Measurements from ENCODE around the gene QPRT. TPM values are rescaled to one million over a fixed set of nuclear protein-coding genes. Genes with fewer than 3 reads are reported as not detected.

The QPRT gene
- polyA plus RNA-seq, 1 of the 3 experiments (the other 2 are of a cell fraction), result 12.5 TPM

DNA sequence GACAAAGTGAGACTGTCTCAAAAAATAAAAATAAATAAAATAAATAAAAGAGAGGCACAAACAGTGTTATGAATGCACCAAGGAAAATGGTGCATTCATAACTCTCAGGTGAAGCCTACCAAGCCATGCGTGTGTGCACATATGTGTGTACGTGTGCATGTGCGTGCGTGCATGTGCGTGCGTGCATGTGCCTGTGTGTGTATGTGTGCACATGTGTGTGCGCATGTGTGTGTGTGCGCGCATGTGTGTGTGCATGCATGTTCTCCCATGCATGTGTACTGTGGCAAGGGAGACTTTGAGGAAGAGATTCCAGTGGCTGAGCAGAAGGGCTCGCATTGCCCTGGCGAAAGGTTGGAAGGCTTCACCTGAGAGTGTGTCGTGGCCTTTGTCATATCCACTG lies 11.2 kb upstream of the QPRT start:
- no peak for DNase-seq

More for the DNA sequence above, 11.2 kb upstream of the QPRT start:
- H3K9ac ChIP-seq, result no peak overlapping the region
- H3K4me3 ChIP-seq (ENCODE audit: low read depth in 2 of 2, low read length in 1 of 2), result no peak overlapping the region
- CTCF ChIA-PET, result no interaction called here
- no peaks in the 10 kb centered on the region for H4K20me1 ChIP-seq (ENCODE audit: insufficient read depth)
- no peak overlapping the region for H2AFZ ChIP-seq (ENCODE audit: low read depth)
- no peaks in the 10 kb centered on the region for H3K9me3 ChIP-seq
- H3K9me2 ChIP-seq, result no peaks in the 10 kb centered on the region
- no peaks in the 10 kb centered on the region for H3K79me2 ChIP-seq (ENCODE audit: insufficient read depth)
- WGBS (ENCODE audit: low lambda C conversion rate), result 89% methylated on average over 12 of the region's 12 CpGs
- POLR2A ChIA-PET, result no interaction called here
- no peaks in the 10 kb centered on the region for H3K36me3 ChIP-seq (replicated peaks in 1 of 2; ENCODE audit: control insufficient read depth in 1 of 2, insufficient read depth in 2 of 2, low read length in 1 of 2)
- H3K27ac ChIP-seq (ENCODE audit: low read depth in 2 of 2, low read length in 1 of 2), result no peak overlapping the region
- H3K4me1 ChIP-seq (ENCODE audit: control insufficient read depth in 1 of 2, insufficient read depth in 2 of 2, low read depth in 1 of 2, low read length in 1 of 2), result peaks cover 0 to 2% of the 10 kb centered on the region in 2 experiments; a peak in 1 of 4 replicates
- no peak overlapping the region for H3K4me2 ChIP-seq
- H3F3A ChIP-seq (replicated peaks; ENCODE audit: insufficient read depth), result no peaks in the 10 kb centered on the region
- no peak for TF ChIP-seq TCF12 (IDR thresholded peaks at IDR 0.05)
- no peak for TF ChIP-seq TAF1 (IDR thresholded peaks at IDR 0.05; ENCODE audit: borderline replicate concordance, low read depth, low read length)
- TF ChIP-seq, protein P1, sequence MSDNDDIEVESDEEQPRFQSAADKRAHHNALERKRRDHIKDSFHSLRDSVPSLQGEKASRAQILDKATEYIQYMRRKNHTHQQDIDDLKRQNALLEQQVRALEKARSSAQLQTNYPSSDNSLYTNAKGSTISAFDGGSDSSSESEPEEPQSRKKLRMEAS (IDR thresholded peaks at IDR 0.05; ENCODE audit: low read depth), result no peak
- TF ChIP-seq, protein P2, sequence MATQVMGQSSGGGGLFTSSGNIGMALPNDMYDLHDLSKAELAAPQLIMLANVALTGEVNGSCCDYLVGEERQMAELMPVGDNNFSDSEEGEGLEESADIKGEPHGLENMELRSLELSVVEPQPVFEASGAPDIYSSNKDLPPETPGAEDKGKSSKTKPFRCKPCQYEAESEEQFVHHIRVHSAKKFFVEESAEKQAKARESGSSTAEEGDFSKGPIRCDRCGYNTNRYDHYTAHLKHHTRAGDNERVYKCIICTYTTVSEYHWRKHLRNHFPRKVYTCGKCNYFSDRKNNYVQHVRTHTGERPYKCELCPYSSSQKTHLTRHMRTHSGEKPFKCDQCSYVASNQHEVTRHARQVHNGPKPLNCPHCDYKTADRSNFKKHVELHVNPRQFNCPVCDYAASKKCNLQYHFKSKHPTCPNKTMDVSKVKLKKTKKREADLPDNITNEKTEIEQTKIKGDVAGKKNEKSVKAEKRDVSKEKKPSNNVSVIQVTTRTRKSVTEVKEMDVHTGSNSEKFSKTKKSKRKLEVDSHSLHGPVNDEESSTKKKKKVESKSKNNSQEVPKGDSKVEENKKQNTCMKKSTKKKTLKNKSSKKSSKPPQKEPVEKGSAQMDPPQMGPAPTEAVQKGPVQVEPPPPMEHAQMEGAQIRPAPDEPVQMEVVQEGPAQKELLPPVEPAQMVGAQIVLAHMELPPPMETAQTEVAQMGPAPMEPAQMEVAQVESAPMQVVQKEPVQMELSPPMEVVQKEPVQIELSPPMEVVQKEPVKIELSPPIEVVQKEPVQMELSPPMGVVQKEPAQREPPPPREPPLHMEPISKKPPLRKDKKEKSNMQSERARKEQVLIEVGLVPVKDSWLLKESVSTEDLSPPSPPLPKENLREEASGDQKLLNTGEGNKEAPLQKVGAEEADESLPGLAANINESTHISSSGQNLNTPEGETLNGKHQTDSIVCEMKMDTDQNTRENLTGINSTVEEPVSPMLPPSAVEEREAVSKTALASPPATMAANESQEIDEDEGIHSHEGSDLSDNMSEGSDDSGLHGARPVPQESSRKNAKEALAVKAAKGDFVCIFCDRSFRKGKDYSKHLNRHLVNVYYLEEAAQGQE (IDR thresholded peaks at IDR 0.05; ENCODE audit: low read depth, low read length), result no peak
- TF ChIP-seq RCOR1 (IDR thresholded peaks at IDR 0.05; ENCODE audit: low read length), result no peak
- no peak for TF ChIP-seq JUND (IDR thresholded peaks at IDR 0.05)
- no peak for TF ChIP-seq MXI1 (IDR thresholded peaks at IDR 0.05; ENCODE audit: low read depth, low read length)
- TF ChIP-seq RFX5 (IDR thresholded peaks at IDR 0.05; ENCODE audit: low read length), result no peak
- TF ChIP-seq YY1 (IDR thresholded peaks at IDR 0.05; ENCODE audit: low read depth), result no peak
- TF ChIP-seq, protein P3, sequence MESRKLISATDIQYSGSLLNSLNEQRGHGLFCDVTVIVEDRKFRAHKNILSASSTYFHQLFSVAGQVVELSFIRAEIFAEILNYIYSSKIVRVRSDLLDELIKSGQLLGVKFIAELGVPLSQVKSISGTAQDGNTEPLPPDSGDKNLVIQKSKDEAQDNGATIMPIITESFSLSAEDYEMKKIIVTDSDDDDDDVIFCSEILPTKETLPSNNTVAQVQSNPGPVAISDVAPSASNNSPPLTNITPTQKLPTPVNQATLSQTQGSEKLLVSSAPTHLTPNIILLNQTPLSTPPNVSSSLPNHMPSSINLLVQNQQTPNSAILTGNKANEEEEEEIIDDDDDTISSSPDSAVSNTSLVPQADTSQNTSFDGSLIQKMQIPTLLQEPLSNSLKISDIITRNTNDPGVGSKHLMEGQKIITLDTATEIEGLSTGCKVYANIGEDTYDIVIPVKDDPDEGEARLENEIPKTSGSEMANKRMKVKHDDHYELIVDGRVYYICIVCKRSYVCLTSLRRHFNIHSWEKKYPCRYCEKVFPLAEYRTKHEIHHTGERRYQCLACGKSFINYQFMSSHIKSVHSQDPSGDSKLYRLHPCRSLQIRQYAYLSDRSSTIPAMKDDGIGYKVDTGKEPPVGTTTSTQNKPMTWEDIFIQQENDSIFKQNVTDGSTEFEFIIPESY (IDR thresholded peaks at IDR 0.05; ENCODE audit: borderline replicate concordance, low read depth), result no peak
- TF ChIP-seq CHD2 (IDR thresholded peaks at IDR 0.05; ENCODE audit: low read length, partially characterized antibody), result no peak
- TF ChIP-seq POLR2AphosphoS5 (IDR thresholded peaks at IDR 0.05; ENCODE audit: low read depth, low read length), result no peak
- no peak for TF ChIP-seq RAD21 (IDR thresholded peaks at IDR 0.05; ENCODE audit: low read length)
- TF ChIP-seq, protein P4, sequence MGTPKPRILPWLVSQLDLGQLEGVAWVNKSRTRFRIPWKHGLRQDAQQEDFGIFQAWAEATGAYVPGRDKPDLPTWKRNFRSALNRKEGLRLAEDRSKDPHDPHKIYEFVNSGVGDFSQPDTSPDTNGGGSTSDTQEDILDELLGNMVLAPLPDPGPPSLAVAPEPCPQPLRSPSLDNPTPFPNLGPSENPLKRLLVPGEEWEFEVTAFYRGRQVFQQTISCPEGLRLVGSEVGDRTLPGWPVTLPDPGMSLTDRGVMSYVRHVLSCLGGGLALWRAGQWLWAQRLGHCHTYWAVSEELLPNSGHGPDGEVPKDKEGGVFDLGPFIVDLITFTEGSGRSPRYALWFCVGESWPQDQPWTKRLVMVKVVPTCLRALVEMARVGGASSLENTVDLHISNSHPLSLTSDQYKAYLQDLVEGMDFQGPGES (IDR thresholded peaks at IDR 0.05; ENCODE audit: low read depth, low read length), result no peak
- no peak for TF ChIP-seq GATA2 (CRISPR knock-in tag; IDR thresholded peaks at IDR 0.05)
- TF ChIP-seq TEAD4 (IDR thresholded peaks at IDR 0.05; ENCODE audit: borderline replicate concordance, insufficient read depth), result no peak
- no peak for TF ChIP-seq NFIC (IDR thresholded peaks at IDR 0.05; ENCODE audit: borderline replicate concordance)
- no peak for TF ChIP-seq FOSL2 (IDR thresholded peaks at IDR 0.05; ENCODE audit: borderline replicate concordance, low read depth)
- no peak for TF ChIP-seq EZH2phosphoT487 (IDR thresholded peaks at IDR 0.05; ENCODE audit: borderline replicate concordance, low read depth)
- TF ChIP-seq FOXJ3 (CRISPR knock-in tag; IDR thresholded peaks at IDR 0.05), result no peak
- H3K27me3 ChIP-seq (ENCODE audit: insufficient read depth), result no peaks in the 10 kb centered on the region

Measured in SK-N-SH (cell line).